ENCODE data around the gene PIAS1. TPM values are rescaled to one million over a fixed set of nuclear protein-coding genes. Genes with fewer than 3 reads are reported as not detected.

Gene PIAS1
- total and polyA plus RNA-seq, 2 donors (not counting 3 experiments of a cell fraction or from before 2014, with no cell fraction given): 23.7 to 24.2 TPM

DNA sequence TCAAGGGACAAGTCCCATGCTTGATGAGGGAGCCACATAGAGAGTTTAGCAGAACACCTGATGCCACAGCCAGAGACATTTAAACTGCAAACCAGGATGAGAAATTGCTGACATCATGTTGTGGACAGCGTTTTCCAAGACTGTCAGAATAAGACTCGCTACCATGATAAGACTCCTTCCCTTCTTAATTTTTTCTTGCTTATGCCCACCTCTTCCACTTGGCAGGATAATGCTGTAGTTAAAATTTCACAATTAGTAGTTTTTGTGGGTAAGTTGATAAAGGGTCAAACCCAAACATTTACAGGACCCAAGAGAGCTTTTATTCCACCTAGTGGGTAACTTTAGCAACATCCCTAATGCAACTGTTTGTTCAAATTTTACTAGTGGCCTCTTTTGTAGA, 3.0 kb upstream of the PIAS1 start:
- ChIA-PET POLR2A (no interaction called here), CTCF (no interaction called here)
- H3K4me3 ChIP-seq (replicated peaks in 1 of 3; ENCODE audit: insufficient read depth in 1 of 3, low read depth in 1 of 3, low read length in 3 of 3): no peak overlapping the region
- no peak overlapping the region for H3K4me2 ChIP-seq (ENCODE audit: insufficient read depth, low read length)
- H2AFZ ChIP-seq (ENCODE audit: low read depth, low read length): no peak overlapping the region
- no peak overlapping the region for H3K9ac ChIP-seq (replicated peaks; ENCODE audit: extremely low read depth, insufficient read depth, low read length)
- peaks cover 1 to 7% of the 10 kb centered on the region in 2 experiments for H3K27me3 ChIP-seq (ENCODE audit: control insufficient read depth in 2 of 2, insufficient read depth in 2 of 2, low read length in 2 of 2)
- no TSS peak for BruUV-seq (replicated peaks)
- H3K9me3 ChIP-seq (replicated peaks; ENCODE audit: control insufficient read depth, insufficient read depth, low read length): no peaks in the 10 kb centered on the region
- no peaks in the 10 kb centered on the region for H3K36me3 ChIP-seq (ENCODE audit: control insufficient read depth in 2 of 2, extremely low read depth in 1 of 2, insufficient read depth in 2 of 2, low read length in 2 of 2)
- peaks cover 3% of the 10 kb centered on the region for H4K20me1 ChIP-seq (replicated peaks; ENCODE audit: control insufficient read depth, extremely low read depth, insufficient read depth, low read length)
- peaks cover 19% of the 10 kb centered on the region for H3K79me2 ChIP-seq (ENCODE audit: control insufficient read depth, insufficient read depth, low read length)
- FAIRE-seq (no peak), DNase-seq (ENCODE audit: low read depth, low spot score) (no peak)
- TF ChIP-seq JUN (IDR thresholded peaks at IDR 0.05; ENCODE audit: borderline replicate concordance, insufficient read depth, insufficient read length, low read depth) (no peak), EZH2 (IDR thresholded peaks at IDR 0.05; ENCODE audit: borderline replicate concordance, low read depth, low read length, severe bottlenecking) (no peak), POLR2AphosphoS5 (IDR thresholded peaks at IDR 0.05; ENCODE audit: insufficient read depth, low read depth, low read length) (no peak), FOS (IDR thresholded peaks at IDR 0.05; ENCODE audit: borderline replicate concordance, insufficient read depth, low read length) (no peak), MYC (IDR thresholded peaks at IDR 0.05; ENCODE audit: low read depth, low read length) (no peak)
- dilution Hi-C loops (cut with MboI; ENCODE audit: extremely low pct_ligation_motif_present, low sequenced_read_pairs): no loop called here
- intact Hi-C loops (cut with micrococcal nuclease): loop anchor here (5.0 to 10.0 kb wide), 2 partner anchors 189 to 516 kb away; no protein-coding TSS in a partner anchor
- H3K9me1 ChIP-seq (replicated peaks; ENCODE audit: control insufficient read depth, extremely low read depth, insufficient read depth, low read length): no peaks in the 10 kb centered on the region
- peaks cover 13% of the 10 kb centered on the region for H3K4me1 ChIP-seq (ENCODE audit: control insufficient read depth, extremely low read depth, insufficient read depth, low read length)
- no peak overlapping the region for H3K27ac ChIP-seq (ENCODE audit: insufficient read depth, low read depth, low read length)

- POLR2A ChIA-PET: no interaction called here
- Histone ChIP-seq H3K4me3 (replicated peaks in 1 of 3; ENCODE audit: insufficient read depth in 1 of 3, low read depth in 1 of 3, low read length in 3 of 3) (no peak overlapping the region), H3K27me3 (ENCODE audit: control insufficient read depth in 2 of 2, insufficient read depth in 2 of 2, low read length in 2 of 2) (peaks cover 1 to 7% of the 10 kb centered on the region in 2 experiments), H3K4me2 (ENCODE audit: insufficient read depth, low read length) (no peak overlapping the region), H3K9me3 (replicated peaks; ENCODE audit: control insufficient read depth, insufficient read depth, low read length) (no peaks in the 10 kb centered on the region), H3K27ac (ENCODE audit: insufficient read depth, low read depth, low read length) (no peak overlapping the region), H4K20me1 (replicated peaks; ENCODE audit: control insufficient read depth, extremely low read depth, insufficient read depth, low read length) (peaks cover 3% of the 10 kb centered on the region), H3K9me1 (replicated peaks; ENCODE audit: control insufficient read depth, extremely low read depth, insufficient read depth, low read length) (no peaks in the 10 kb centered on the region), H2AFZ (ENCODE audit: low read depth, low read length) (no peak overlapping the region), H3K9ac (replicated peaks; ENCODE audit: extremely low read depth, insufficient read depth, low read length) (no peak overlapping the region), H3K79me2 (ENCODE audit: control insufficient read depth, insufficient read depth, low read length) (peaks cover 27% of the 10 kb centered on the region), H3K4me1 (ENCODE audit: control insufficient read depth, extremely low read depth, insufficient read depth, low read length) (peaks cover 15% of the 10 kb centered on the region), H3K36me3 (ENCODE audit: control insufficient read depth in 2 of 2, extremely low read depth in 1 of 2, insufficient read depth in 2 of 2, low read length in 2 of 2) (no peaks in the 10 kb centered on the region)
- dilution Hi-C loops (cut with MboI; ENCODE audit: extremely low pct_ligation_motif_present, low sequenced_read_pairs): no loop called here
- no TSS peak for BruUV-seq (replicated peaks)
- FAIRE-seq (no peak), DNase-seq (ENCODE audit: low read depth, low spot score) (no peak)
- no peak for TF ChIP-seq GATA2 (IDR thresholded peaks at IDR 0.05; ENCODE audit: insufficient read depth, insufficient read length, low read depth, low read length)
- no peak for TF ChIP-seq POLR2A (IDR thresholded peaks at IDR 0.05; ENCODE audit: low read depth, low read length)
- TF ChIP-seq, protein P1, sequence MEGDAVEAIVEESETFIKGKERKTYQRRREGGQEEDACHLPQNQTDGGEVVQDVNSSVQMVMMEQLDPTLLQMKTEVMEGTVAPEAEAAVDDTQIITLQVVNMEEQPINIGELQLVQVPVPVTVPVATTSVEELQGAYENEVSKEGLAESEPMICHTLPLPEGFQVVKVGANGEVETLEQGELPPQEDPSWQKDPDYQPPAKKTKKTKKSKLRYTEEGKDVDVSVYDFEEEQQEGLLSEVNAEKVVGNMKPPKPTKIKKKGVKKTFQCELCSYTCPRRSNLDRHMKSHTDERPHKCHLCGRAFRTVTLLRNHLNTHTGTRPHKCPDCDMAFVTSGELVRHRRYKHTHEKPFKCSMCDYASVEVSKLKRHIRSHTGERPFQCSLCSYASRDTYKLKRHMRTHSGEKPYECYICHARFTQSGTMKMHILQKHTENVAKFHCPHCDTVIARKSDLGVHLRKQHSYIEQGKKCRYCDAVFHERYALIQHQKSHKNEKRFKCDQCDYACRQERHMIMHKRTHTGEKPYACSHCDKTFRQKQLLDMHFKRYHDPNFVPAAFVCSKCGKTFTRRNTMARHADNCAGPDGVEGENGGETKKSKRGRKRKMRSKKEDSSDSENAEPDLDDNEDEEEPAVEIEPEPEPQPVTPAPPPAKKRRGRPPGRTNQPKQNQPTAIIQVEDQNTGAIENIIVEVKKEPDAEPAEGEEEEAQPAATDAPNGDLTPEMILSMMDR (IDR thresholded peaks at IDR 0.05; ENCODE audit: extremely low read depth in 1 of 2, insufficient read depth in 1 of 2, low read depth in 1 of 2, low read length in 2 of 2): no peak
- no peak for TF ChIP-seq FOS (IDR thresholded peaks at IDR 0.05; ENCODE audit: borderline replicate concordance, insufficient read depth, low read length)
- no peak for TF ChIP-seq JUN (IDR thresholded peaks at IDR 0.05; ENCODE audit: borderline replicate concordance, insufficient read depth, insufficient read length, low read depth)
- TF ChIP-seq MAX (IDR thresholded peaks at IDR 0.05; ENCODE audit: insufficient read depth, insufficient read length): no peak
- intact Hi-C loops (cut with micrococcal nuclease): loop anchor here (5.0 to 10.0 kb wide), 2 partner anchors 190 to 517 kb away; no protein-coding TSS in a partner anchor
- CTCF ChIA-PET: interaction anchor here (0.6 kb wide), 1 partner anchor 48 kb away, joined by 3 read pairs; no protein-coding TSS in a partner anchor
These were observed 2.2 kb upstream of the PIAS1 start for GRCh38 chr15:68051907-68052306.

All from endothelial cell of umbilical vein (primary cell).